Suprapubic skin (tissue), 4 donors: ENCODE results near the gene ZSWIM3. TPM values are rescaled to one million over a fixed set of nuclear protein-coding genes. Genes with fewer than 3 reads are reported as not detected.

Source experiments
- DNase-seq, 2 donors: peaks; one replicate each; pipeline ENCODE4 v3.0.0-alpha.2; 2019; ENCODE audit warnings: low spot score in 2 of 2
- H3K27ac ChIP-seq: fragments of 200-600 bp; sonication (generic); one replicate; pipeline ENCODE4 v1.5.1; 2019
- H3K27me3 ChIP-seq: fragments of 200-600 bp; sonication (generic); one replicate; pipeline ENCODE4 v1.5.1; 2019
- H3K36me3 ChIP-seq: fragments of 200-600 bp; sonication (generic); one replicate; pipeline ENCODE4 v1.5.1; 2019
- H3K4me1 ChIP-seq: fragments of 200-600 bp; sonication (generic); one replicate; pipeline ENCODE4 v1.5.1; 2019
- H3K4me3 ChIP-seq: fragments of 200-600 bp; sonication (generic); one replicate; pipeline ENCODE4 v1.5.1; 2019; ENCODE audit warnings: mild to moderate bottlenecking
- H3K9me3 ChIP-seq: fragments of 200-600 bp; sonication (generic); one replicate; pipeline ENCODE4 v1.5.1; 2019
- CTCF ChIP-seq, 2 donors: fragments of 200-600 bp in 1 of 2; fragments of 450-650 bp in 1 of 2; sonication (generic) in 1 of 2; IDR thresholded peaks; one replicate each; pipeline ENCODE4 v1.5.1; 2016 to 2019; ENCODE audit warnings: antibody characterized with exemption in 2 of 2, mild to moderate bottlenecking in 1 of 2, moderate library complexity in 1 of 2
- EP300 ChIP-seq: sonication (generic); formaldehyde crosslinking; IDR thresholded peaks from one replicate; pipeline ENCODE4 v1.6.1; 2017; ENCODE audit warnings: antibody characterized with exemption
- POLR2A ChIP-seq, 2 donors: fragments of 450-650 bp; IDR thresholded peaks; one replicate each; pipeline ENCODE4 v1.6.1; 2017; ENCODE audit warnings: antibody characterized with exemption in 2 of 2, mild to moderate bottlenecking in 2 of 2, moderate library complexity in 2 of 2
- POLR2AphosphoS5 ChIP-seq, 3 donors: sonication (generic); formaldehyde crosslinking; IDR thresholded peaks; one replicate each; pipeline ENCODE4 v1.6.1; 2017; ENCODE audit warnings: antibody characterized with exemption in 3 of 3
- WGBS: methylation state at CpG from one replicate; pipeline ENCODE4 v1.1.5; 2018; 5-methylcytosine and 5-hydroxymethylcytosine counted together
- total RNA-seq, 4 donors: library from RNA; depleted of rRNA; stranded (reverse); fragments of >200 nt; gene quantifications; one replicate each; pipeline ENCODE4 v1.1.0, GENCODE V29; 2016

Gene ZSWIM3
- total RNA-seq, 4 donors from 2014 or later = 2.1 to 4.6 (median 3.6) TPM

- Histone ChIP-seq H3K4me3 (no peak overlapping the region), H3K27ac (no peak overlapping the region), H3K9me3 (no peaks in the 10 kb centered on the region), H3K36me3 (peaks cover 21% of the 10 kb centered on the region), H3K27me3 (no peaks in the 10 kb centered on the region), H3K4me1 (peaks cover 14% of the 10 kb centered on the region)
- DNase-seq = no peak
- no peak for TF ChIP-seq POLR2A (IDR thresholded peaks at IDR 0.05)
- 85% methylated on average over 3 of the region's 3 CpGs for WGBS
Observed at GRCh38 chr20:45814314-45814713, 43.1 kb upstream of the ZSWIM3 start.

- TF ChIP-seq POLR2AphosphoS5 (IDR thresholded peaks at IDR 0.05) (no peak), POLR2A (IDR thresholded peaks at IDR 0.05) (no peak), EP300 (no peak), CTCF (IDR thresholded peaks at IDR 0.05) (no peak)
Observed at GRCh38 chr20:45816951-45817350, 40.5 kb upstream of the ZSWIM3 start.

DNA sequence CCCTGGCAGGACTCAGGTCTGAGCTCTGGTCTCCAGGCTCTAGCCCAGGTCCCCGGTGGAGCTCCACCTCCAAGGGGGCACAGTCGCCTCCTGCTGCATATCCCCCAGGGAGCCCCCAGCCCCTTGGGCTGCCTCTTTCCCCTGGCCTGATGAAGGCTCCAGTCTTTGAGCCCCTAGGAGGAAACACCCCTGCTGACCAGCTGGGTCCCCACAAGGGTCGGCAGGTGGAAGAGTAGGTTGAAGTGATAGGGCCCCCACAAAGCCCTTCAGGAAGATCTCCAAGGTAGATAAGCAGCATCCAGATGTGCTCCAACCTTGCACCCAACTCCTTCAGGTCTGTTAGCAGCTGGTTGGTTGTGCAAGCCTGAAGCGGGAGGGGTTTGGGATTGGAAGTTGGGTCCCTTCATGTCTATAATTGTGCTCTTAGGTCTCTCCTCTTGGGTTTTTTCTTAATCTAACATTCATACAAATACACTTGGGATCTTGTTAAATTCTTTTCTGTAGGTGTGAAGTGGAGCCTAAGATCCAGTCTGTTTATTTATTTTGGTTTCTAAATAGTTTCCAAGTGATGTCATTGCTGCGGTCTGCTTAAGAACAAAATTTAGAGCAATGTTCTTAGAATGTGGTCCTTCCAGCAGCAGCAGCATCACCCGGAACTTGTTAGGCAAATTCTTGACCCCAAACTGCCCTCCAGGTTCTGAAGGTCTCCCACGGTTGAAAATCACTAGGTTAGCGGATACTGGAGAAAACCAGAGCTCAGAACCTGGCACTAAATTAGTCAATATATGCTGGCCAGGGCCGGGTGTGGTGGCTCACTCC lies 39.8 kb upstream of the ZSWIM3 start:
- peak overlapping the region; percentile 50 for H3K27ac ChIP-seq
- no peaks in the 10 kb centered on the region for H3K27me3 ChIP-seq
- TF ChIP-seq EP300 (no peak), POLR2A (IDR thresholded peaks at IDR 0.05) (no peak), POLR2AphosphoS5 (IDR thresholded peaks at IDR 0.05) (no peak), CTCF (IDR thresholded peaks at IDR 0.05) (no peak)
- no peak for DNase-seq
- H3K9me3 ChIP-seq = no peaks in the 10 kb centered on the region
- 54% methylated on average over 9 of the region's 9 CpGs for WGBS
- no peaks in the 10 kb centered on the region for H3K36me3 ChIP-seq
- no peak overlapping the region for H3K4me3 ChIP-seq
- peaks cover 12% of the 10 kb centered on the region for H3K4me1 ChIP-seq

More at GRCh38 chr20:45816951-45817350, 40.5 kb upstream of the ZSWIM3 start:
- H3K27me3 ChIP-seq = no peaks in the 10 kb centered on the region
- 89% methylated on average over 2 of the region's 3 CpGs for WGBS
- no peak overlapping the region for H3K4me3 ChIP-seq
- DNase-seq = no peak
- H3K27ac ChIP-seq = no peak overlapping the region
- no peaks in the 10 kb centered on the region for H3K9me3 ChIP-seq
- no peaks in the 10 kb centered on the region for H3K36me3 ChIP-seq
- H3K4me1 ChIP-seq = peaks cover 9% of the 10 kb centered on the region

DNA sequence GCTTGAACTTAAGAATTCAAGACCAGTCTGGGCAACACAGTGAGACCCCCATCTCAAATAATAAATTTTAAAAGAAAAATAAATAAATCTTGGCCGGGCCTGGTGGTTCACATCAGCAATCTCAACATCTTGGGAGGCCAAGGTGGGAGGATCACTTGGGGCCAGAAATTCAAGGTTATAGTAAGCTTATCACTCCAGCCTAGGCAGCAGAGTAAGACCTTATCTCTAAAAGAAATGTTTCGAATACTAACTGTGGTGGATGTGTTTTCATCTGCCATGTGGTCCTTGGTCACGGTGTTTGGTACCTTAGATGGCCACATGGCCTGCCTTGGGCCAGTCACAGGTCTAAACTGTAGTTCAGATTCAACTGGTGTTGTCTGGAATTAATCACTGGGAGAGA lies 39.2 kb upstream of the ZSWIM3 start:
- Histone ChIP-seq H3K9me3 (no peaks in the 10 kb centered on the region), H3K4me3 (no peak overlapping the region), H3K27ac (peak overlapping the region; percentile 50), H3K27me3 (peaks cover 4% of the 10 kb centered on the region), H3K4me1 (peaks cover 12% of the 10 kb centered on the region), H3K36me3 (no peaks in the 10 kb centered on the region)
- TF ChIP-seq EP300 (no peak), CTCF (IDR thresholded peaks at IDR 0.05) (no peak), POLR2A (IDR thresholded peaks at IDR 0.05) (no peak), POLR2AphosphoS5 (IDR thresholded peaks at IDR 0.05) (no peak)
- no peak for DNase-seq
- WGBS = 94% methylated on average over 3 of the region's 3 CpGs

DNA sequence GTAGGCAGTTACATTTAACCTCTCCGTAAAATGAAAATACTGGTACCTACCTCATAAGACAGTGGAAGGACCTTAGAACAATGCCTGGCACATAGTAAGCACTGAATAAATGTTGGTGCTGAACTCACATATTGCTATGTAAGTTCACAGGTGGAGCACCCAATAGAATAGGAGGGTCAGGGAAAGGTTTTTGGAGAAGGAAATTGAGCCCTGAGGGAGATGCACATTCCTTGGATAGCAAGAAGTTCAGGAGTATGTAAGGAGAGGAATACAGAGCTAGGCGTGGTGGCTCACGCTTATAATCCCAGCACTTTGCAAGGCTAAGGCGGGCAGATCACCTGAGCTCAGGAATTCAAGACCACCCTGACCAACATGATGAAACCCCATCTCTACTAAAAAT lies 37.9 kb upstream of the ZSWIM3 start:
- H3K27me3 ChIP-seq = peaks cover 12% of the 10 kb centered on the region
- H3K9me3 ChIP-seq = no peaks in the 10 kb centered on the region
- H3K4me1 ChIP-seq = peaks cover 25% of the 10 kb centered on the region
- H3K27ac ChIP-seq = no peak overlapping the region
- H3K36me3 ChIP-seq = no peaks in the 10 kb centered on the region
- no peak for TF ChIP-seq EP300
- no peak for TF ChIP-seq POLR2AphosphoS5 (IDR thresholded peaks at IDR 0.05)
- TF ChIP-seq CTCF (IDR thresholded peaks at IDR 0.05) = no peak
- no peak for TF ChIP-seq POLR2A (IDR thresholded peaks at IDR 0.05)
- no peak overlapping the region for H3K4me3 ChIP-seq
- 88% methylated on average over 4 of the region's 4 CpGs for WGBS
- no peak for DNase-seq
